ENCODE results near the gene ARHGEF16.

Gene ARHGEF16

DNA sequence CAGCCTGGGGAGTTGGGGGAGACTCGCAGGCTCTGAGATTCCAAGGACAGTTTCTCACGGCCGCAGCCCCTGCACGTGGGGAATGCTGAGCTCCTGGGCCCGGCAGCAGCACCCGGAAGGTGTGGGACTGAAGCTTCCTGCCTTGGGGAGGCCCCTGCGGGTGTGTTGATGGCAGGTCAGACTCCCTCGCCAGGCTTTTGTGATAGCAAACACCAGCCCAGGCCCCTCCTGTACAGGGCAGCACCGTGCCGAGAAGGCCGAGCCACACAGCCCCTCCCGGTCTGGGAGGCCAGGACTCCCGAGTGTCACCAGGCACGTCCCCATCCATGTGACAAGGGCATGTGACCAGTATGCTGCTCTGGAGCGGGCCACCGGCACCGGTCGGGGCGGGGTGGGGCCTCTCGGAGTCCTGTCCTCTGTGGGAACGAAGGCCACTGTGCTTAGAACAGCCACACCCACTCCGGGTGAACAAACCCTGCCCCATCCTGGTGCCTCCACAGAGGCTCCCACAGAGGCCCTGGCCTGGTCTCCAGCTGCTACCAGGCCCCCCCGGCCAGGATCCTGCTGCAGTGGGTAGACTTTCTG is 31.1 kb upstream of the ARHGEF16 start:
- DNase-seq, result no peak

DNA sequence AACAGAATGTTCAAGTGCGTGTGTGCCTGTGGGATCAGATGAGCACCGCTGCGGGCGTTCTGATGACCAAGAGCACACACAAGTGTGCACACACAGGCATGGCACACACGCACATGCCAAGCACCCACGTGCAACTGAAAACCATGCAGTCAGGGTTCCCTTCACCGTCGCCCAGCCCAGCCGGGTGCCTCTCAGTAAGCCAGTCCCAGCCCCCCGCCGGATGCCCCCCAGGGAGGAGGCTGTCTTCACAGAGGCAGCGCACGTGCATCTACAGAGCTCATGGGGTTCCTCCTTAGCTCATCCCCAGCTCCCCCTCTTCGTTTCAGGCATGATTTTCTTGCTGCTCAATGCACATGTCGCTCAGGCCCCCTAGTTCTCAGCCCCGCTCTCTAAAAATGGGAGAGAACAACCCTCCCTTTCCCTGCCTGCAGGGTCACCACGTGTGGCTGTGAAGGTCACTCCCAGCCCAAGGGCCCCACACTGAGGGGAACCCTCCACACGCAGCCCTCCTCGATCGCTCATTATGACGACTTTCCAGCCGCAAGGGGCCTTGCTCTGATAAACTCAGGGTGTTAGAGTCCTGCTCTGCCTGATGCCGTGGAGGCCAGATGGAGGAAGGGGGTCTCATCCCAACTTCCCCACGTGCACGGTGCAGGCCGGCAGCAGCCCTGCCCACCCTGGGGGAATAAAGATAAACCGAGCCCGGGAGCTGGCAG is 30.4 kb upstream of the ARHGEF16 start:
- DNase-seq, result no peak

DNA sequence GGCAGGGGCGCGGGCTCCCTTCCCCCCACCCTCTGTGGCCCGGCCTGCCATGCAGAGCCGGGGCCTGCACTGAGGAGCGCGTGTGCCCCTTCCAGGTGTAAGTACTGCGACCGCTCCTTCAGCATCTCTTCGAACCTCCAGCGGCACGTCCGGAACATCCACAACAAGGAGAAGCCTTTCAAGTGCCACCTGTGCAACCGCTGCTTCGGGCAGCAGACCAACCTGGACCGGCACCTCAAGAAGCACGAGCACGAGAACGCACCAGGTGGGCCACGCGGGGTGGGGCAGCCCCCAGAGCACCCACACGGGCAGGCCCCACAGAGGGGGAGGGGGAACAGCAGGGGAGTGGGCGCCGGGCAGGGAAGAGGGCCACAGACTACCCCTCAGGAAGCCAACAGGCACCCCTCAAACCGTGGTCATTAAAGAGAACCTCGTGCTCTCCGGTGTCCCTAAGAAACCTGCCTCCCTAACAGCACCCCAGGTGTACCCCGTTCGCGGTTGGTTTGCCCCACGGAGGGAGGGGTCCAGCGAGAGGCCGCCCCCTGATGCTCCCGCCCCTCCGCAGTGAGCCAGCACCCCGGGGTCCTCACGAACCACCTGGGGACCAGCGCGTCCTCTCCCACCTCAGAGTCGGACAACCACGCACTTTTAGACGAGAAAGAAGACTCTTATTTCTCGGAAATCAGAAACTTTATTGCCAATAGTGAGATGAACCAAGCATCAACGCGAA is 28.8 kb upstream of the ARHGEF16 start:
- no peak for DNase-seq

DNA sequence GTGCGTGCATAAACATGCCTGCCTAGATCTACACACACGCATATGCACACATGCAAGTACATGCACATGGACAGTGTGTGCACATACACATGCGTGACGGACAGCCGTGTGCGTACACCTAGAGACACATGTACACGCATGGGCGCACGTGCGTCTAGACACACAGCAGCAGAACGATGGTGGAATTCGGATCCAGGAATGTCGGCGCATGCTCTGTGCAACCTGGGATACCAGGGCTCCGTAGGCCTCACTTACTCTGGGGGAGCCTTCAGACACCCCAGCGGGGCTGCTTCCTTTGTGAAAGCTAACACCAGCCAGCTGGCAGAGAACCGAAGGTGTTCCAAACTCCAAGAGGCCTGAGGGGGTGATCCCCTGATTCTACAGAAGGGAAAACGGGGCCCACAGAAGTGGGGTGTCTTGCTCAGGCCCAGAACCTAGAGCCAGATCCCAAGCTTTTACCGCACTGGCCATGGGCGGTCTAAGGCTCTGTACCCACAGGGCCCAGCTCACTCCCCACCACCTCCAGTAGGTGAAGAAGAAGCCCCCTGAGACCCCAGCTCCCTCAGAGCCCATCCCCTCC is 27.4 kb upstream of the ARHGEF16 start:
- DNase-seq, result no peak

DNA sequence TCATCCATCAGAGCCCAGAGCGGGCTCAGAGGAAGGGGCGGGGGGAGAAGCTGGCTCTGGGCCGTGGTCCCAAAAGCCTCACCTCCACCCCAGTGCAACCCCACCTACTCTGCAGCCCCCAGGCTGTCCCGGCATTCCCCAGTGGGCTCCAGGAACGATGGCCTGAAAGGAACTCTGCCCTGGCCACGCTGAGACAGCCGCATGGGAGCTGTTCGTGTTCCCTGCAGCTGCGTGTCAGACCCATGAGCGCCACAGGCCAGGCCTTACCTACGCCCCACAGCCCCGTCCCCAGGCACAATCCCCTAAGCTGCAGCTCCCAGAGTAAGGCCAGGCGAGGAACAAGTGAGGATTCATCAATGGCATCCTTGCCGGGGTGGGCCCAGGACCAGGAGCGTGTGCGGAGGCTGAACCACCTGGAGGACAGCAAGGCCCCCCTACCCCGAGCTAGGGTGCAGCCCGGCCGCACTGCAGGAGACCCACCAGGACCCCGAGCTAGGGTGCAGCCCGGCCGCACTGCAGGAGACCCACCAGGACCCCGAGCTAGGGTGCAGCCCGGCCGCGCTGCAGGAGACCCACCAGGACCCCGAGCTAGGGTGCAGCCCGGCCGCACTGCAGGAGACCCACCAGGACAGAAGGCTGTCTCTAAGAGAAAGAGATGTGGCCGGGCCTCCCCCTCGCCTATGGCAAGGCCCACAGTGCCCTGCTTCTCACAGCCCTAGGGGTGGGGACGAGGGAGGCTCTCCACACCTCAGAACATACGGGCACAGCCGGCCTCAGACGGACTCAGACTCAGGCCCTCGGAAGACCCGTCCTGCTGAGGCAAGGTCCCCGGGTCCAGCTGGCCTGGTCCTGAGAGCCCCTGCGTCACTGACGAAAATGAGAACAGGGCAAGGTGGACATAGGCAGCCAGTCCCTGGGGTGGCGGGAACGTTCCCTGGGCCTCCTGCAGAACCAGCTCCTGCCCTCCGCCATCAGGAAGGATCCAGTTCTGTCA is 26.5 kb upstream of the ARHGEF16 start:
- DNase-seq, result no peak

DNA sequence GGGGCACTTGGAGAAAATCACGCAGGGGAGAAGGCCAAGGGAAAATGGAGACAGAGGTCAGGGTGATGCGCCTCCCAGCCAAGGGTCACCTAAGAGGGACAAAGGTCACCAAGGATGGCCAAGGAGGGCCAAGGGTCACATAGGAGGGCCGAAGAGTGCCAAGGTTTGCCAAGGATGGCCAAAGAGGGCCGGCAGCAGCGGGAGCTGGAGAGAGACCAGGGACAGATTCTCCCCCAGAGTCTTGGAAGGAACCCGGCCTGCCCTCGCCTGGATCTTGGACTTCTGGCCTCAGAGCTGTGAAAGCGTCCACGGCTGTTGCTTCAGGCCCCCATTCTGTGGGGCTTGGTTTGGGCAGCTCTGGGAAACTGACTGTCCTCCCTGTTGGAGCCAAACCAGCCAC is 25.6 kb upstream of the ARHGEF16 start:
- no peak for DNase-seq

DNA sequence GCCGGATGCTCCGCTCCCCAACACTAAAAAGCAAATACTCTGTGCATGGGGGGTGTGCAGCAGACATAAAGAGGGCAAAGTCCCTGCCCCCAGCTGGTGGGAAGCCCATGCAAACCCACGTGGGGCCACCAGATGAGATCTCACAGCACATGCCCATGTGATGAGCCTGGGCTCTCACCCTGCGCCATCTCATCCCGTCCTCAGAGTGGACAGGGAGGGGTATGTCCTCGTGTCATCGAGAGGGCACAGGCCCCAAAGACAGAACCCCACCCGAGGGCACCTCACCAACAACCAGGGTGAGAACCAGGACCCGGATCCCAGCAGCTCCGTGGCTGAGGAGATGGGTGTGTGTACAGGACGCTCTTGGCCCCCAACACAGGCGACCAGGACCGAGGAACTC is 25.1 kb upstream of the ARHGEF16 start:
- DNase-seq, result no peak

DNA sequence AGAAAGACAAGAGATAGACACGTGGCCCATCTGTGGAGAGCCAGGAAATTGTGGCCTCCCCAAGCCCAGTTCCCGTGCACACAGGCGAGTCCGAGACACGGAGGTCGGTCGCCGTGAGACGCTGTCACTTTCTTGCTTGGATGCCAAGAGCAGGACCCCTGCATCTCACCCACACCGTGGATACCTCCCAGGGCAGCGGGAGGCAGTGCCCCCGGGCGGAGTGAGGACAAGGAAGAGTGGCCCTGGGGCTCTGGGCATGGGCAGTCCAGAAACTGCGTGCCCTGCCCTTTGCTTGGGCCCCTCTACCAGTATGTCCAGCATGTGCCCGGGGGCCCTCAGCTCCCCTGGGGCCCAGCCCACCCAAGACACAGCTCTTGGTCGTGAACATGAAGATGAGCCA is 24.7 kb upstream of the ARHGEF16 start:
- DNase-seq, result no peak

DNA sequence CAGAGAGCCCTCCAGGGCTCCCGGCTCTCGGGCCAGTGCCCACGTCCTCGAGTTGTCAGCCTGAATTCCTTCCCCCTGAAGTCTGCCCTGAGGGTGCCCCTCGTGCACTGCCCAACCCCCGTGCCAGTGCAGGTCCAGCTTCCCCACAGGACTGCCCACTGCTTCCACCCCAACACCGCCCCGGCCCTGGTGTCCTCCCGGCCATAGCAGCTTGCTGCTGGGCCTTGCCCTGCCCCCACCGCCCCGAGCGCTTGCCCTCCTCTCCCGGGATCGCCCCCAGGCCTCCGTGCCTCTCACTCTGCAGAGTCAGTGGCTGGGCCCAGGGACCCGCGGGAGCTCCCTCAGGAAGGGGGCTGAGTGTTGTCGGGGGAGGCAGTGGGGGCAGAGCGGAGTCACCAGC is 24.1 kb upstream of the ARHGEF16 start:
- no peak for DNase-seq

DNA sequence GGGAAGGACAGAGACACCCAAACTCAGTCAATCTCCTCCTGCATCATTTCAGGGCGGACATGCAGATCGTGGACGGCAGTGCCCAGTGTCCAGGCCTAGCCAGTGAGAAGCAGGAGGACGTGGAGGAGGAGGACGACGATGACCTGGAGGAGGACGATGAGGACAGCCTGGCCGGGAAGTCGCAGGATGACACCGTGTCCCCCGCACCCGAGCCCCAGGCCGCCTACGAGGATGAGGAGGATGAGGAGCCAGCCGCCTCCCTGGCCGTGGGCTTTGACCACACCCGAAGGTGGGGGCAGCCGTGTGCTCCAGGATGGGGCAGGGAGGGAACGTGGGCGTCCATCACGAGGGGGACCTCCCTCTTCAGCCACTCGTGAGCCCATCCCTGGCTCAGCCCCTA is 23.6 kb upstream of the ARHGEF16 start:
- no peak for DNase-seq

DNA sequence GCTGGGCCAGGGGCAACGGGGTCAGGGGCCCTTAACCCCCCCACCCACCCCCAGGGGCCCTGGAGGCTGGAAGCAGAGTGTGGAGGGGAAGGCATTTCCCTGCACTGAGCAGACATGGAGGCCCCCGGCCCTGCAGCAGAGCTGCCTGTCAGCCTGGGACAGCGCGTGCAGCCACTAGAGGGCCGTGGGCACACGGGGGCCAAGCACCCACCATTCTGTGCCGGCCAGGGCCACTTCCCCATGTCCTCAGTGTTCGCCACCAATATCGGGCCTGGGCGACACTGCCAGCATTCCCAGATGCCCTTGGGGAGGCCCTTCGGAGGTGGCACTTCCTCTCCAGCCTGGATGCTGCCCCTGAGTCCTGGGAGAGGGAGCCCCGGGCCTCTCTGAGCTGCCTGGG is 23.2 kb upstream of the ARHGEF16 start:
- no peak for DNase-seq

DNA sequence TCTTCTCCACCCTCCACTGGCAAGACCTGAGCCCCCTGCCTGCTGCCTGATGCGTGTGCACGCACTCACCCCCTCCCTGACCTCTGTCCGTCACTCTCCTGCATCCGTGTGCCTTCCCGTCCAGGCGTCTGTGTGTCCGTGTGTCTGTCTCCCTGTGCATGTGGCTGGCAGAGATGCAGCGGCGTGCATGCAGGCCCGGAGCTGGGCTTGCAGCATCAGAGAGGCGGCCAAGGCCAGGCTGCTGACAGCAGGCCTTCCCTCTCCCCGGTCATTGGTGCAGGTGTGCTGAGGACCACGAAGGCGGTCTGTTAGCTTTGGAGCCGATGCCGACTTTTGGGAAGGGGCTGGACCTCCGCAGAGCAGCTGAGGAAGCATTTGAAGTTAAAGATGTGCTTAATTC is 22.8 kb upstream of the ARHGEF16 start:
- DNase-seq, result no peak

DNA sequence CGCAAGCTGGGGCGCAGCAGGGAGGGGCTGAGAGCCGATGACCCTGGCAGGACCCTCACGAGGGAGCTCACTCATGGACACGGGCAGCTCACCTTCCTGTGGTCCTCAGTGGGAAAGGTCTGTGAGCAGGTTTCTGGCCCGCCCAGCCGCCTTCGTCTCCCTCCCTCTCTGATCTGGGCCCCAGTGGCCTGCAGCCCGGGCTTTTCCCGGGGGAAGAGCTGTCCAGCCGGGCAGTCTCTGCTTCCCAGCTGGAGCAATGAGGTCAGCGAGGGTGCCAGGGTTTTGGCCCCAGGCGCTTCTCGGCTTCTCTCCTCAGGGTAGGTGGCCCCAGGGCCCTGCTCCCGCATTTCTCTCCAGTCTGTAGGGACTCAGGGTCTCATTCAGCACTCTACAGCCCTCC is 22.2 kb upstream of the ARHGEF16 start:
- no peak for DNase-seq

DNA sequence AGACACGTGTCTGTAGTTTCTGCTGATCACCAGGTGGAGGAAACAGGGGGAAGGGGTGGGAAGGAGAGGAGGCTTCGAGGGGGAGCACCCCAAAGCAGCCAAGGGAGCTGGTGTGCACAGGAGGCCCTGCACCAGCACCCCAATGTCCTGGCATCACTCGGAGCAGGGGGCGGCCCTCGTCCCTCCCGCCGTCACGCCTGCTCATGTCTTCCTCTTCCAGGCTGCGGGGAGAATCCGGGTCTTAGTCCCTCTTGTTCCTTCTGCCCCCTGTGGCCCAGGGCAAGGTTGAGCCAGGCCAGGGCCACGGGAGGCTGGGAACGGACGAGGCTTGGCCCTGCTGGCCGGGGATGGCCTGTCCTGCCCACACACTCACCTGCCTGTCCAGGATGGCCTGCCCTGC is 21.4 kb upstream of the ARHGEF16 start:
- no peak for DNase-seq

DNA sequence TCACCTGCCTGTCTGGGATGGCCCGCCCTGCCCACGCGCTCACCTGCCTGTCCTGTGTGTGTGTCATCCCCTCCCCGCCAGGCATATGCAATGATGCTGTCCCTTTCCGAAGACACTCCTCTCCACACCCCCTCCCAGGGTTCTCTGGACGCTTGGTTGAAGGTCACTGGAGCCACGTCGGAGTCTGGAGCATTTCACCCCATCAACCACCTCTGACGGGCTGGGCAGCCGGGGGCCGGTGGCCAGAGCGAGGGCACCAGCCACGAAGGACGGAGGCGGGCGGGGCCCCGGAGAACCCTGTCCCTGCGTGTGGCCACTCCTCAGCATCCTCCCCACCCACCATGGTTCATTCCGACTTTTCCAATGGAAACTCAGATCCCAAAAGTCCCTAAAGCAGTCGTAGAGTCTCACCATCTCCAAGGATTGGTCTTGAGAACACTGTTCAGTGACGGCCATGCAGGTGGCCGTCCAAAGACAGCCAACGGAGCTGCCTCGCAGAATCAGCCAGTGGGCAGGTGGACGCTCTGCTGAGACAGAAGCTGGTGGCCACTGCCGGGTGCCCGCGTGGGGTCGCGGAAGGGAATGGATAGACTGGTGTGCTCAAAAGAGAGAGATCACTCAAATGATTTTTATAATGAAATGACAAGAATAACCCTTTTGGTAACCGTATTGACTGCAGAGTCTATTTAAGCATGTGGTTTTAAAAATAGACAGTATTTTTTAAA is 20.7 kb upstream of the ARHGEF16 start:
- no peak for DNase-seq

DNA sequence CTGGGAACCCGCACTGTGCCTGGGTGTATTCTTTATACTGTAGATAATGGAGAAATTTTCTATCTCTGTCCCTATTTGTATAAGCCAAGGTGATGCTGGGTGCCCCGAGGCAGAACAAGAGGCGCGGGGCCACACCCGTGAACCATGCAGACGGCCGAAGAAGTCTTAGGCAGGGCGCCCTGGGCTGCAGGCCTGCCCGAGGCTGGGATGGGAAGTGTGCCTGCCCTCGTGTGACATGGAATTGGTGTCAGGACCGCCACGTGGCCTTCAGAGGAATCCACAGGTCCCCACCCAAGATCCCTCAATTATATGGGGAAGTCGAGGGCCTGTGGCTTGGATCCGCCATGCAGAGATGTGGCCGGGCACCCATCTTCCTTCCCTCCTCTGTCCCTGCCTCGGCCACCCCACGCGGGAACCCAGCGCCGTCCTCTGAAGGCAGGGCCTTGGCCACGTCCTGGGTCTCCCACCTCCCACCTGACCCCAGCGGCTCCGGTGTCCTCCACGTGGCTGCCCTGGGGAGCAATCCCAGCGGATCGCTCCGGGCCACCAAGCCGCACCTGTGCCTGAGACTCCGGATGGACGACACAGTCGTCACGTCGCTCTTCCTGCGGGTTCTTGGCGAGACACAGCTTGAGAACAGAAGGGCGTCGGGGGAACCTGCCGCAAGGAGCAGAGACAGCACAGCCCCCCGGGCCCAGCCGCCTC is 19.9 kb upstream of the ARHGEF16 start:
- no peak for DNase-seq

DNA sequence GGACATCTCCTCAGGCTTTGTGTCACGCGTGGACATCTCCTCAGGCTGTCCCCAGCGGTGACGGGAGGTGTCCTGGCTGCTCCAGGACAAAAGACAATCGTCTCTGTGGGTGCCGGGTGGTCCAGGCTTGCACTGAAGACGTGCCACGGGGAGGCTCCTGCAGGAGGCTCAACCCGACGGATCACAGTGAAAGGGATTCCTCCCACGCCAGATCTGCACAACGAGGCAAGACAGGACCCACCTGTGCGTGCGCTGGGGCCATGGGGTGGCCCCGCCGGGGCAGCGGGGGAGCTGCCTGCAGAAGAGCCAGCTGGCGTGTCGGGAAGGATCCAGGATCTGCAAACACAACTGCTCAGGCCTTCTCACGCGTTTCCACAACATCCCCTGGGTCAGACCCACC is 18.8 kb upstream of the ARHGEF16 start:
- no peak for DNase-seq

DNA sequence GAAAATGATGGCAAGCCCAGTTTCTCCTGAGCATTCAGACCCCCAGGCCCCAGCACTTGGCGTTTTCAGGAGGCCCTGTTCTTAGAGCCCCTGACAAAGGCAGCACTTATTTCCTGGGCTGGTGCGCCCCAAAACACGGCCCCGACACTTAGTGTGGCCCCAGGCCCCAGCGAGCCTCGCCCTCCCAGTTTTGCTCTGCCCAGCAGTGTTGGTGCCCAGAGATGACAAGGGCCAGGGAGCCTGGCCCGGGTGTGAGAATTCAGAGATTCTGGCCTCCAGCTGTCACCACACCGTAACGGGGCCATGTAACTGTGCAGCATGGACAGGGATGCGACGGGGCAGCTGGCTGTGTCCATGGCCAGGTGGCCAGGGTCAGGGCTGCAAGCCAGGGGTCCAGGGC is 18.0 kb upstream of the ARHGEF16 start:
- no peak for DNase-seq

DNA sequence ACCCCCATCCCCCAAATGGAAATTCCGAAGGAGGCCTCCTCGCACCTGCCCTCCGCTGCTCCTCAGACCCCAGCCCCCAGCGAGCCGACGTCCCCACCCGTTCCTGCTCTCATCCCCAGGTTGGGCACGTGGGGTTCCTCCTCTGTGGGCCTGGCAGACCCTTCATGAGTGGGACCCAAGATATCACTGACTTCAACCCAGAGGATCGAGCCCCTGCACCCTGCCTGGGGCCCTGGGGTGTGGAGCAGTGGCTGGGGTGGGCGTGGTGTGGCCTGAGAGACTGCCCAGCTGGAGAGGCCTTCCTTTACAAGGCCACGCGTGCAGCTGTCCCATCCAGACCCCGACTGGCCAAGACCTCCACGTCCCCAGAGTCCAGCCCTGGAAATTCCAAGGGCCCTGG is 17.6 kb upstream of the ARHGEF16 start:
- DNase-seq, result no peak

DNA sequence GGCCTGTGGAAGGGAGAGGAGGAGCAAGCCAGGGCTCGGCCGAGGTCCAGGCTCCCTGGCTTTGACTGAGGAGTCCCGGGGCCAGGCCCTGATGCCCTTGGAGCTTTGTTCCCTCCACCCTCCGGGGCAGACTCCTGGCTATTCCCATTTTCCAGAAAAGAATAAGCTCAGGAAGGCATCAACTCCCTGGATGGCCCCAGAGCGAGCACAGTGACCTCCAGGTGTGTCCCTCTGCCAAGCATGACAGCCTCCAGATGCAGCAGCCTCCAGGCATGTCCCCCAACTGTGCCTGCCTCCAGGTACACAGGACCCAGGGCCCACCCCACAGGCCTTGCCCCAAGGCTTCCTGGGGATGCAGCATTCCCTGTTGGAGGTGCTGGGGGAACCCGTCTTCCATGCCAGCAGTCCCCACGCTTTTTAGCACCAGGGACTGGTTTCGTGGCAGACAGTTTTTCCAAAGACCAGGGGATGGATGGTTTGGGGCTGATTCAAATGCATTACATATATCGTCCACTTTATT is 15.7 kb upstream of the ARHGEF16 start:
- DNase-seq, result no peak

Measured in activated naive CD4-positive, alpha-beta T cell treated with Interleukin-2 at 50 U/mL for 16 hours (primary cell).